Muscle of arm (tissue), 12 donors: Measurements from ENCODE around the gene PDHX. TPM values are rescaled to one million over a fixed set of nuclear protein-coding genes. Genes with fewer than 3 reads are reported as not detected.

Experiments
- DNase-seq: peaks from one replicate; pipeline ENCODE4 v3.0.0-alpha.2; 2013
- polyA plus RNA-seq, 12 donors: library from polyadenylated mRNA; unstranded; fragments of 120-200 nt; gene quantifications; one replicate each; pipeline ENCODE4 v1.2.1, GENCODE V29; 2013; ENCODE audit not compliant: insufficient read length in 12 of 12

Gene PDHX
- polyA plus RNA-seq, 12 donors: 23.2 to 32.8 (median 26.5) TPM; not detected in 1

DNA sequence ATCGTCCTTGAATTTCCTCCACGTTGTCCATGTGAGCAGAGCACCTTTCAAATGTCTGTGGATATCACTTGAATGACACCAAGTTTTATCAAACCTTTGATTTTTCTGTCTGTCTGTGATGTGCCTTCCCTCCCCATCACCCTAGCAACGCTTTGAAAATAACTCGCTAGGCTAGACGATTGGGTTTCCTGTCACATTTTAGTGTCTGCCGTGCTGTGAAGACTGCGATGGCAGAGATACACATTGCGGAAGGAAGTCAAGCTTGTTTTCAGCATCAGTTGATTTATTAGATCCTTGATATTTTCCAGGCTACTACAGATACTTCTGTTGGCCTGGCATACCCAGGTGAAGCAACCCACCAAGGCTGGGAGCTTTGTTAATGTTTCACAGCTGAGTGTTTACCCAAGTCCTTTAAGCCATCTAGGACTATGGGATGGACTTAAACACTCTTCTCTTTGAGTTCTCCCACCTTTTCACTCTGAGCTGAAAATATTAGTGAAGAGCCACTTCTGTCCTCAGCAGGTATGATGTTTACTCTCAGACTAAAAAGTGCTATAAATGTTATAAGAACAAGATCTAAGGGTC, 128.9 kb downstream of the PDHX start:
- no peak for DNase-seq

Other genes with a start within 250 kb of the PDHX start
- 10 to 100 TPM in 11 of 12 donors, not detected in 1; 20.8 to 33.7 (median 26.8) TPM for gene APIP, start 239 bp upstream of the PDHX start, polyA plus RNA-seq
- 100 to 1,000 TPM; 104 to 858 (median 184) TPM for gene CD44, start 222.6 kb downstream of the PDHX start, polyA plus RNA-seq